ENCODE data around the gene ABI3BP. TPM values are rescaled to one million over a fixed set of nuclear protein-coding genes. Genes with fewer than 3 reads are reported as not detected.

Gene ABI3BP
- total RNA-seq, 4 donors from 2014 or later: 6.2 to 68.7 (median 18.8) TPM

- DNase-seq: no peak
- 74 to 92% methylated on average over 3 of the region's 3 CpGs for WGBS, 2 donors
- Histone ChIP-seq H3K27me3 (no peaks in the 10 kb centered on the region), H3K36me3 (no peaks in the 10 kb centered on the region), H3K4me3 (no peak overlapping the region), H3K9me3 (no peaks in the 10 kb centered on the region), H3K27ac (no peak overlapping the region), H3K4me1 (no peaks in the 10 kb centered on the region)
- TF ChIP-seq POLR2A (IDR thresholded peaks at IDR 0.05): no peak
- no peak for TF ChIP-seq CTCF (IDR thresholded peaks at IDR 0.05)
- intact Hi-C loops (cut with DNase I): no loop called here
Measured at GRCh38 chr3:100815583-100815982, 177.6 kb downstream of the ABI3BP start.

GRCh38 chr3:100813828-100814227, 179.4 kb downstream of the ABI3BP start:
- TF ChIP-seq CTCF (IDR thresholded peaks at IDR 0.05): no peak
- TF ChIP-seq POLR2A (IDR thresholded peaks at IDR 0.05): no peak
- no peaks in the 10 kb centered on the region for H3K4me1 ChIP-seq
- 63 to 69% methylated on average over 2 of the region's 2 CpGs for WGBS, 2 donors

GRCh38 chr3:100811779-100812507, 181.3 kb downstream of the ABI3BP start:
- H3K4me3 ChIP-seq: no peak overlapping the region
- H3K27ac ChIP-seq: no peak overlapping the region
- no peaks in the 10 kb centered on the region for H3K9me3 ChIP-seq
- TF ChIP-seq POLR2A (IDR thresholded peaks at IDR 0.05): no peak
- no peak for TF ChIP-seq CTCF (IDR thresholded peaks at IDR 0.05)
- intact Hi-C loops (cut with DNase I): no loop called here
- no peaks in the 10 kb centered on the region for H3K27me3 ChIP-seq
- H3K4me1 ChIP-seq: no peaks in the 10 kb centered on the region
- H3K36me3 ChIP-seq: no peaks in the 10 kb centered on the region
- no peak for DNase-seq
- 73 to 80% methylated on average over 6 of the region's 6 CpGs for WGBS, 2 donors

More at GRCh38 chr3:100813828-100814227, 179.4 kb downstream of the ABI3BP start:
- H3K36me3 ChIP-seq: no peaks in the 10 kb centered on the region
- no peaks in the 10 kb centered on the region for H3K27me3 ChIP-seq
- DNase-seq: no peak
- no peak overlapping the region for H3K4me3 ChIP-seq
- no peak overlapping the region for H3K27ac ChIP-seq
- intact Hi-C loops (cut with DNase I): no loop called here
- no peaks in the 10 kb centered on the region for H3K9me3 ChIP-seq

- H3K36me3 ChIP-seq: no peaks in the 10 kb centered on the region
- intact Hi-C loops (cut with DNase I): no loop called here
- no peaks in the 10 kb centered on the region for H3K27me3 ChIP-seq
- WGBS, 2 donors: 78 to 91% methylated on average over 1 of the region's 1 CpG
- TF ChIP-seq CTCF (IDR thresholded peaks at IDR 0.05) (no peak), POLR2A (IDR thresholded peaks at IDR 0.05) (no peak)
- DNase-seq: no peak
- H3K27ac ChIP-seq: no peak overlapping the region
- H3K4me1 ChIP-seq: no peaks in the 10 kb centered on the region
- no peak overlapping the region for H3K4me3 ChIP-seq
- H3K9me3 ChIP-seq: no peaks in the 10 kb centered on the region
Measured at GRCh38 chr3:100810671-100811070, 182.6 kb downstream of the ABI3BP start.

- no peaks in the 10 kb centered on the region for H3K36me3 ChIP-seq
- H3K4me3 ChIP-seq: no peak overlapping the region
- no peak overlapping the region for H3K27ac ChIP-seq
- TF ChIP-seq CTCF (IDR thresholded peaks at IDR 0.05) (no peak), POLR2A (IDR thresholded peaks at IDR 0.05) (no peak)
- intact Hi-C loops (cut with DNase I): no loop called here
- no peak for DNase-seq
- H3K4me1 ChIP-seq: no peaks in the 10 kb centered on the region
- H3K9me3 ChIP-seq: no peaks in the 10 kb centered on the region
- H3K27me3 ChIP-seq: no peaks in the 10 kb centered on the region
- WGBS, 2 donors: 56 to 66% methylated on average over 2 of the region's 2 CpGs
Measured at GRCh38 chr3:100804631-100805030, 188.6 kb downstream of the ABI3BP start.
